HepG2 (cell line): Measurements from ENCODE around the gene PRMT7. TPM values are rescaled to one million over a fixed set of nuclear protein-coding genes. Genes with fewer than 3 reads are reported as not detected.

Experiments used
- AHDC1 ChIP-seq: sonication (generic); formaldehyde crosslinking; IDR thresholded peaks from 2 replicates; pipeline ENCODE4 v1.5.1; 2020; ENCODE audit warnings: mild to moderate bottlenecking, missing genetic modification reagents, borderline replicate concordance
- HDAC1 ChIP-seq: sonication (generic); formaldehyde crosslinking; IDR thresholded peaks from 2 replicates; pipeline ENCODE4 v1.5.1; 2020; ENCODE audit warnings: mild to moderate bottlenecking, missing genetic modification reagents
- HIC2 ChIP-seq: sonication (generic); formaldehyde crosslinking; IDR thresholded peaks from 2 replicates; pipeline ENCODE4 v1.9.0; 2022; ENCODE audit warnings: low read depth, missing genetic modification reagents
- HNRNPH1 ChIP-seq: fragments of 200-400 bp; formaldehyde crosslinking; optimal IDR thresholded peaks from 2 replicates; pipeline ENCODE3; 2017; ENCODE audit warnings: mild to moderate bottlenecking, low read depth, low read length
- TGIF2 ChIP-seq: IDR thresholded peaks from 2 replicates; pipeline ENCODE4 v1.6.1; 2016; ENCODE audit warnings: control low read depth, missing compliant biosample characterization
- ZNF143 ChIP-seq: sonication (generic); formaldehyde crosslinking; IDR thresholded peaks from 2 replicates; pipeline ENCODE4 v1.4.0; 2020; ENCODE audit warnings: missing genetic modification reagents
- ZNF260 ChIP-seq: sonication (generic); formaldehyde crosslinking; IDR thresholded peaks from 2 replicates; pipeline ENCODE4 v1.4.0; 2020; ENCODE audit warnings: missing genetic modification reagents, low read depth, mild to moderate bottlenecking, borderline replicate concordance
- ZNF614 ChIP-seq: IDR thresholded peaks from 2 replicates; pipeline ENCODE4 v1.6.1; 2018; ENCODE audit warnings: missing biosample characterization, missing genetic modification reagents, inconsistent platforms, borderline replicate concordance
- polyA plus RNA-seq, 8 experiments: library from polyadenylated mRNA; depleted of rRNA in 3 of 8; stranded (reverse) in 7 of 8; unstranded in 1 of 8; fragments of >200 nt; fragmentation: Illumina TruSeq in 4 of 8; extraction: Trizol in 4 of 8; gene quantifications; 2 replicates each; pipeline versions ENCODE4 v1.2.1 to v1.2.3, GENCODE V29; 2011 to 2016; ENCODE audit warnings: low read depth in 4 of 8, missing spikeins in 1 of 8, mixed read lengths in 1 of 8; ENCODE audit not compliant: insufficient read depth in 1 of 8
- total RNA-seq, 5 experiments: library from RNA; depleted of rRNA; stranded (reverse); fragments of >200 nt; fragmentation: Illumina TruSeq; extraction: Trizol; gene quantifications; 2 replicates each; pipeline ENCODE4 v1.2.3, GENCODE V29; 2016; ENCODE audit warnings: low read depth in 1 of 5

PRMT7 gene
- total and polyA plus RNA-seq, 2 of the 13 experiments (the other 11 are each of a cell fraction or from before 2014, with no cell fraction given) = 47.5 to 55.0 TPM

- no peak for TF ChIP-seq AHDC1 (CRISPR knock-in tag)
- no peak for TF ChIP-seq ZNF143
- no peak for TF ChIP-seq ZNF260
- TF ChIP-seq ZNF614 (CRISPR knock-in tag) = no peak
- no peak for TF ChIP-seq HDAC1
- TF ChIP-seq TGIF2 (CRISPR knock-in tag) = no peak
- no peak for TF ChIP-seq HIC2 (CRISPR knock-in tag)
- TF ChIP-seq HNRNPH1 = no peak
Observed at GRCh38 chr16:68371706-68372380, 61.0 kb downstream of the PRMT7 start (continued).
